GM21528 (cell line): ENCODE data around the gene ATG7.

ENCODE experiments used
- ATAC-seq: cut with Tn5 transposase; IDR thresholded peaks from one replicate; pipeline ENCODE4 v1.9.1; 2021; ENCODE audit warnings: mild to moderate bottlenecking, moderate library complexity; ENCODE audit not compliant: unreplicated experiment, low FRiP score

ATG7 gene

GRCh38 chr3:11290743-11291680, 18.8 kb downstream of the ATG7 start:
- ATAC-seq: no peak

- ATAC-seq: no peak
These were observed 19.6 kb downstream of the ATG7 start for GRCh38 chr3:11291808-11292207.

- no peak for ATAC-seq
These were observed 24.9 kb downstream of the ATG7 start for GRCh38 chr3:11297126-11297525.

- ATAC-seq: peak; percentile 80
These were observed 28.8 kb downstream of the ATG7 start for GRCh38 chr3:11300970-11301369.

- no peak for ATAC-seq
These were observed 30.2 kb downstream of the ATG7 start for GRCh38 chr3:11302444-11302843.

- ATAC-seq: no peak
These were observed 32.0 kb downstream of the ATG7 start for GRCh38 chr3:11304175-11304574.

- no peak for ATAC-seq
These were observed 33.3 kb downstream of the ATG7 start for GRCh38 chr3:11305509-11305908.

- ATAC-seq: no peak
These were observed 34.8 kb downstream of the ATG7 start for GRCh38 chr3:11306817-11307589.

- ATAC-seq: no peak
These were observed 35.7 kb downstream of the ATG7 start for GRCh38 chr3:11307830-11308432.

GRCh38 chr3:11310258-11310657, 38.1 kb downstream of the ATG7 start:
- ATAC-seq: no peak

GRCh38 chr3:11312166-11312565, 40.0 kb downstream of the ATG7 start:
- no peak for ATAC-seq

GRCh38 chr3:11317300-11317699, 45.1 kb downstream of the ATG7 start:
- no peak for ATAC-seq

- no peak for ATAC-seq
These were observed 50.7 kb downstream of the ATG7 start for GRCh38 chr3:11322931-11323330.

- no peak for ATAC-seq
These were observed 51.6 kb downstream of the ATG7 start for GRCh38 chr3:11323813-11324212.

- ATAC-seq: no peak
These were observed 55.4 kb downstream of the ATG7 start for GRCh38 chr3:11327619-11328018.

GRCh38 chr3:11328196-11328945, 56.2 kb downstream of the ATG7 start:
- no peak for ATAC-seq

GRCh38 chr3:11329777-11330176, 57.6 kb downstream of the ATG7 start:
- ATAC-seq: no peak

GRCh38 chr3:11331101-11331500, 58.9 kb downstream of the ATG7 start:
- no peak for ATAC-seq

- no peak for ATAC-seq
These were observed 62.9 kb downstream of the ATG7 start for GRCh38 chr3:11335056-11335608.

- ATAC-seq: no peak
These were observed 67.3 kb downstream of the ATG7 start for GRCh38 chr3:11339541-11339940.
